TTC549 (cell line): Measurements from ENCODE around the gene DSCAML1.

Source experiments
- FAIRE-seq: peaks from 2 replicates; lab custom pipeline; 2012; peaks lifted over from hg19 to GRCh38; lab: Jason Lieb, UNC

The DSCAML1 gene

DNA sequence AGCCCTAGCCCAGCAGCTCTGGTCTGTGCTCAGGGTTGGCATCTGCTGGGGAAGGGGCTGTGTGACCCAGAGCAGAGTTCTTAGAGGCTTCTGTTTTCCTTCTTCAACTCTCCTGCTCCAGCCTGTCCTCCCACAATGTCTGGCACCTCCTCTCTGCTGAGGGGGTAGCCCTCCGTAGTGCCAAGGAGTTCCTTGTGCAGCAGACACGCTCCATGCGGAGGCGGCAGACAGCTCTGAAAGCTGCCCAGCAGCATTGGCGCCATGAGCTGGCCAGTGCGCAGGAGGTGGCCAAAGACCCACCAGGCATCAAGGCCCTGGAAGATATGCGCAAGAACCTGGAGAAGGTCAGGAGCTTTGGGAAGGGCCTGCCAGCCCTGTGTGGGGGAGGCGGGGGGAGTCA is 400.0 kb downstream of the DSCAML1 start:
- FAIRE-seq: no peak

DNA sequence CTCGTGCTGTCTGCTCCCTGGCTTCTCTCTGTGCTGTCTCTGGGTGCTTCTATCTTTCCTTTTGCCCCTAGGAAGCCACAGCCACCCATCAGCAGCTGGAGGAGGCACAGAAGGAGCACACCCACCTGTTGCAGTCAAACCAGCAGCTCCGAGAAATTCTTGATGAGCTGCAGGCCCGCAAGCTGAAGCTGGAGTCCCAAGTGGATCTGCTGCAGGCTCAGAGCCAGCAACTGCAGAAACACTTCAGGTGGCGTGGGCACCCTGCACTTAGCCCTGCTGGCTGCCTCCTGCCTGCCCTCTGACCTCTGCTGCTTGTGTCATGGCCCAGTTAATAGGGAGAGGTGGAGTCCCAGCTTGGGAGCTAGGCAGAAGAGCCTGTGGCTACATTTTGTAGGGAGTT is 401.5 kb downstream of the DSCAML1 start:
- no peak for FAIRE-seq

DNA sequence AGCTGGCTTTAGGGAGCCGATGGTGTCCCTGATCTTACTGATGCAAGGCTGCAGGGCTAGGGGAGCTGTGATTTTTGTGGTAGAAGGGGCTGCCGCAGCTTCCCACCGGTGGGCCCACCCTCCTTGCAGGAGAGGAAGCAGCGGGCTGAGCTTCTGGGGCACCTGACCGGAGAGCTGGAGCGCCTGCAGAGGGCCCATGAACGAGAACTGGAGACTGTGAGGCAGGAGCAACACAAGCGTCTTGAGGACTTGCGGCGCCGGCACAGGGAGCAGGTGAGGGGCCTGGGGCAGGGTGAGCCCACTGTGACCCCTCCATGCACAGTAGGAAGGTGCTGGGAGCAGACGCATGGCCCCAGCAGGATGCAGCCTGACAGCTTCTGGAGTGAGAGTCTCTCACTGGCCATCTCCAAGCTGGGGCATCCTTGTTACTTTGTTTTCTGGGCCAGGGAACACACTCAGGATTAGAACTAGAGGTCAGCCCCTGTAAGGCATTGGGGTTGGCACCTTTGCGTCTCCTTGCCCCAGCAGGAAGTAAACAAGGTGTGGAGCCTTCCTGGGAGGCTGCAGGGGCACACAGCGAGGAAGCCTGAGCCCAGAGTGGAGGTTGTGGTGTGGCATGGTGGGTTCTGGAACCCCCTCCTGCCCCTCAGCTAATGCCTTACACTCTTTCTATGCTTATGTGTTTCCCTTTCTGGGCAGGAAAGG is 402.6 kb downstream of the DSCAML1 start:
- FAIRE-seq: no peak

DNA sequence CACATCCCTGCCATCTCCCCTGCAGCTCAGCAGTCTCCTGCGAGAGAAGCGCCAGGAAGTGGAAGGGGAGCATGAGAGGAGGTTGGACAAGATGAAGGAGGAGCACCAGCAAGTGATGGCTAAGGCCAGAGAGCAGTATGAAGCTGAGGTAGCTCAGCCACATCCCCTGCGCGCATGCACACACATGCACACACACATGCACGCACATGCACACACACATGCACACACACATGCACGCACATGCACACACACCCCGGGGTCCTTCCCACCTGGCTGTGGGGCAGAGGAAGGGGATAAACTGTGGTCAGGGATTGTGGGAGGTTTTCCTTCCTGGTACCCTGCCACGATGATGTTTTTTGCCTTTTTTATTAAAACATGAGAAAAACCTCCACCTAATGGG is 404.0 kb downstream of the DSCAML1 start:
- FAIRE-seq: no peak

- no peak for FAIRE-seq
Observed at GRCh38 chr11:117392001-117392690, 404.9 kb downstream of the DSCAML1 start.

DNA sequence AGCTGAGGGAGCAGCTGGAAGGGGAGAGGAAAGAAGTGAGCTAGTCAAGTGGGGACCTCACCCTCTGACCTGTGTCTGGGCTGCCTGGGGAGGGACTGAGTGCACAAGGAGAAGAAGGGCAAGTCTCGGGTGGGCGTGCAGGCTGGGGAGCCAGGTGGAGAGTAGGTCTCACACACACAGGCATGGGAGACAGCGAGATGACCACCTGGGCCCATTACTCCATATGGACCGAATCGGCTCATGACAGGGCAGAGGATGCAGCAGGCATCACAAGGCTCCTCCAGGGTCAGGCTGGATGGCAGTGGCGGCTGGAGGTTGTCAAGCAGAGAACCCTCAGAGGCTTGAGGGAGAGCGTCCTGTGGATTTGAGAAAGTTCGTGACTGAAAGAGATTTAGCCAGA is 405.8 kb downstream of the DSCAML1 start:
- FAIRE-seq: no peak

- no peak for FAIRE-seq
Observed at GRCh38 chr11:117390743-117391142, 406.3 kb downstream of the DSCAML1 start.

- no peak for FAIRE-seq
Observed at GRCh38 chr11:117387992-117388755, 408.8 kb downstream of the DSCAML1 start.

DNA sequence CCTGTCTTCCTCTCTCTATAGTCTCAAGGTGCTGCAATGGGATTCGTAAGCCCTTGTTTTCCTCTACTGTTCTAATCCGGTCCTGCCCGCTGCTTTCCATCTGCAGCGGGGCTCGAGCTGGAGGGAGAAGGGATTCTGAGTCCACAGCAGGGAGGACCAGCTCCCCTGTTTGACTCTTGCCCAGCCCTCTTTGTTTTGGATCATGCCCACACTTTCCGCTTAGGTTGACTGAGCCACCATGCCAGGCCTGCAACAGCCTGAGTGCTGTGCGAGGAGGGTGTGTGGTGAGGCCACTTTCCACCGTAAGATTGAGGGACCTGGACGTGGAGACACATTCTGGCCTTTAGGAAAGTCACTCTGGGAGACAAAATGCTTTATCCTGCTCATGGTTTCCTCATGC is 411.1 kb downstream of the DSCAML1 start:
- FAIRE-seq: no peak

DNA sequence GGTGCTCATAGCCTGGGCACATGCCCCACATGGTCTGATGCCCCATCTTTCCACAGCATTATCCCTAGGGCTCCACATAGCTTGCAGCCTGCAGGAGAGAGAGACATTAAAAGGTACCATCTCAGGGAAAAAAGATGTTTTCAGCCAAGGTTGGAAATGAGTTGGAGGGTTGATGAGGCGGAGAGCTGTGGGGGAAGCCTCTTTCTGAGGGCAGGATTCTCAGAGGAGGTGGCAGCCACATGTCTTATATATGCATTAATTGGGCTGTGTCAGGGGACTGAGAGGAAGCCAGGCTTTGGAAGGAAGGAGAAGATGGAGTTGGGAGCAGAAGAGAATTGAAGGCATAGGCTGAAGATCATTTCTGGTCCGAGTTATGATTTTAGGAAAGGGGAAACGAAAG is 411.5 kb downstream of the DSCAML1 start:
- FAIRE-seq: no peak

DNA sequence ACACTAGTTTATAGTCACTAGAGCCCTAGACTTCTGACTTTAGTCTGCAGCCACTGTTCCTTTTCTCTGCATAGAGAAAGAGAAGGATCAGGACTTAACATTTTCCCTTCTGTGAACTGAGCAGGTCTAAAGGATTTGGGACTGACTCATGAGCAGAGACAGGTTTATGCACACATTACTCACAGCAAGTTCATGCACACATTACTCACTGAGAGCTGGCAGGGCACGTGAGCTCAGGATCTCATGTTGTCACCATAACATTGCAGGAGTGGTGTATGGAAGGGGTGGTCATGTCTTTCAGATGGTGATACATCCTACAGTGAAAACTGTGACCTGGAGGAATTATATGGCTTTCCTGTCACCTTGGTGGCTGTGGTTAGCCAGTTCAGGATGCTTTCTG is 413.0 kb downstream of the DSCAML1 start:
- FAIRE-seq: no peak

GRCh38 chr11:117382746-117383145 is 414.3 kb downstream of the DSCAML1 start:
- no peak for FAIRE-seq

GRCh38 chr11:117381481-117382387 is 415.3 kb downstream of the DSCAML1 start:
- FAIRE-seq: no peak

DNA sequence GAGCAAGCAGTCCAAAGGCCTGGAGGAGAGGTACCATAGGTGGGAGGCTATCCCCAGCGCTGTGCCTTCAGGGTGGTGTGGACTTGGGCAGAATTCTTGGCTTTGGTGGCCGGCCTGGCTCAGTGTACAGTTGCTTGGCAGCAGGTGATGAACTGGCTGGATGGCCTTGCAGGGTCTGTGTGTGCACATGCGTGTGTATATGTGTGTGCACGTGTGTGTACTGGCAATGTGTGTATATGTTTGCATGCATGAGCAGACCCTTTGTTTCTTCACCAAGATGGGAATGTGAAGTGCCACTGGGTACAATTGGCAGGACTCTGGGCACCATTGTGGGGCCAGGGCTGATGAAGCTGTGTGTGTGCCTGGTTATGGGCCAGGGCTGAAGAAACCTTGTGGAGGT is 416.3 kb downstream of the DSCAML1 start:
- no peak for FAIRE-seq

DNA sequence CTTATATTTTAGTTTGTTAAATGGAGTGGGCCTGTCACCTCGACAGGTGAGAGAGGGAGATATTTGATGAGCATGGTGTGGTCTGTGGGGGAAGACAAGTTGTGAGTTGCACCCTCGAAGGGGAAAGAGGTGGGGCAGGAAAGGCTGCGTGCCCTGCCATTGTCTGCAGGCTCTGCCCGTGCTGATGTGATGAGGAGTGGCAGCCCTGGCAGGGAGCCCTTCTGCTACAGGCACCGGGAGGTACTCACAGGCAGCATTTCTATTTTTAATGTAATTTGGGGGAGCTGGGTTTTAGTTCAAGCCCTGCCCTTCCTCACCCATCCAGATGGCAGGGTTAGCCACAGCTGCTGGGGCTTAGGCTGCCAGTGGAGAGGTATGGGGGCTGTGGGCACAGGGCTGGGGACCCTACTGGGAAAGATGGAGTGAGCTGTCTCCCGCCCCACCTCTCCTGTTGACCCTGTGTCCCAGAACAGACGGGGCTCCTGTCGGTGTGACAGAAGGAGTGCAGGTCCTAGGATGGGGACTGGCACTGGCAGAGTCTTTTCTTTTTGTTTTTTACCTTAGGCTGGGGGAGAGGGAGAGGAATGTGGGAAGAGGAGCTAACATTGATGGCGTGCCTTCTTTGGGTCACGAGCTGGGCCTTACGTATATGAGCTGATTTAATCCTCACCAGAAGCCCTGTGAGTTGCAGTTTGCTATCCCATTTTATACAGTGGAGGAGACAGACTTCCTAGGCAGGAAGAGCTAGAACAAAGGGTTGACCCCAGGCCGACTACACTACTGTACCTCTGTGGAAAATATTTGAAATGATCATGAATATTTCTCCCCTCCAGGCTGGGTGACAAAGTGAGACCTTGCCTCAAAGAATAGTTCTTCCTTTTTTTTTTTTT is 417.8 kb downstream of the DSCAML1 start:
- no peak for FAIRE-seq
